Measurements from ENCODE around the gene GLYR1.

Gene GLYR1

DNA sequence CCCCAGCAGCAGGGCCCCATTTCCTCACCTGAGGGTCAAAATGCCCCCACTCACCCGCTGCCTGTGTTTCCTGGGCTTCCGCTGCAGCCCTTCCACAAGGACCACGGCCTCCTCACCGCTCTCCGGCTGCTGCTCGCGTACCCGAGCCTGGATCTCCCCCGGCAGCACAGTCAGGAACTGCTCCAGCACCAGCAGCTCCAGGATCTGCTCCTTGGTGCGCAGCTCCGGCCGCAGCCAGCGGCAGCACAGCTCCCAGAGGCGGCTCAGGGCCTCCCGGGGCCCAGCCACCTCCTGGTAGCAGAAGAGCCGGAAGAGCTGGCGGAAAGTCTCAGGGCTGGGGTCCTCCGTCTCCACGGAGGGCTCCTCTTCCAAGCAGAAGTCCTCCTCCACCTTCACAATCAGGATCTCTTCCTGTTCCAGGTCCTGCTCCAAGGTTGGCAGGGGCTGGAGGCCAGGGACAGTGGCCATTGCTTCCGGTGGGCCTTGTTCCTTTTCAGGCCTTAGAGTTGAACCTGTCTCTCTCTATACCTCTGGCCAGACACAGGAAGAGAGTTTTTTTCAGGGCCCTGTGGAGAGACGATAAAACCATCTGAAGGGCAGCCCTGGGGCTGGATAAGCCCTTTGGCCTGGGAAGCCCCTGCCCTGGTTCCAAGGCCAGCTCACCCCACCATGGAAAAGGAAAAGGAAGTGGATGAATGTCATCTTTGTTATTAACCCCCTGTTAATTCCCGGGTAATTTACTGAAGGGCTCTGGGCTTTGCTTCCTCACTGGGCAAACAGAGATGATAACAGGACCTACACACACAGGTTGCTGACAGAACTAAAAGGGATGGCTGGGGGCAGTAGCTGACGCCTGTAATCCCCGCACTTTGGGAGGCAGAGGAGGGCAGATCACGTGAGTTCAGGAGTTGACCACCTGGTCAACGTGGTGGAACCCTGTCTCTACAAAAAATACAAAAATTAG is 81.3 kb downstream of the GLYR1 start:
- Histone ChIP-seq H3K79me1 (ENCODE audit: low read length) (peaks cover 9% of the 10 kb centered on the region), H3K27me3 (ENCODE audit: insufficient read depth, low read length) (no peaks in the 10 kb centered on the region), H3K79me2 (ENCODE audit: control insufficient read depth, insufficient read depth, low read length, poor library complexity) (peaks cover 7% of the 10 kb centered on the region), H2AK5ac (ENCODE audit: low read length) (no peak overlapping the region), H2AFZ (ENCODE audit: insufficient read depth, low read length, poor library complexity) (no peak overlapping the region), H3K9me3 (ENCODE audit: insufficient read depth, low read depth, low read length) (peaks cover 2% of the 10 kb centered on the region), H3K27ac (ENCODE audit: low read depth, low read length) (no peak overlapping the region), H3K4me2 (ENCODE audit: low read length) (peak overlapping the region; percentile 73), H3K36me3 (ENCODE audit: control insufficient read depth in 1 of 2, insufficient read depth in 2 of 2, low read length in 2 of 2) (peaks cover 35 to 40% of the 10 kb centered on the region in 2 experiments), H3K4ac (ENCODE audit: low read depth, low read length) (peak overlapping the region; percentile 75), H3K9ac (ENCODE audit: low read length) (no peak overlapping the region), H2BK120ac (ENCODE audit: insufficient read depth, low read length, poor library complexity) (no peak overlapping the region), H3K14ac (ENCODE audit: low read length) (no peak overlapping the region), H2BK12ac (ENCODE audit: low read length) (no peak overlapping the region), H4K8ac (ENCODE audit: low read depth, low read length) (no peak overlapping the region), H3K4me1 (ENCODE audit: control insufficient read depth in 1 of 2, insufficient read depth in 2 of 2, low read length in 2 of 2) (peaks cover 9 to 14% of the 10 kb centered on the region in 2 experiments), H3K23ac (ENCODE audit: low read length) (no peak overlapping the region), H3K18ac (ENCODE audit: low read length) (peak overlapping the region; percentile 1), H3K4me3 (ENCODE audit: low read depth, low read length) (no peak overlapping the region), H2BK5ac (ENCODE audit: low read depth, low read length, poor library complexity) (no peak overlapping the region), H4K12ac (ENCODE audit: low read depth, low read length) (no peak overlapping the region), H4K91ac (ENCODE audit: low read depth, low read length) (no peak overlapping the region)
- no peak for DNase-seq
- WGBS (ENCODE audit: extremely low coverage, insufficient coverage, insufficient read length): no CpG with 5 or more reads among the region's 26 CpGs

DNA sequence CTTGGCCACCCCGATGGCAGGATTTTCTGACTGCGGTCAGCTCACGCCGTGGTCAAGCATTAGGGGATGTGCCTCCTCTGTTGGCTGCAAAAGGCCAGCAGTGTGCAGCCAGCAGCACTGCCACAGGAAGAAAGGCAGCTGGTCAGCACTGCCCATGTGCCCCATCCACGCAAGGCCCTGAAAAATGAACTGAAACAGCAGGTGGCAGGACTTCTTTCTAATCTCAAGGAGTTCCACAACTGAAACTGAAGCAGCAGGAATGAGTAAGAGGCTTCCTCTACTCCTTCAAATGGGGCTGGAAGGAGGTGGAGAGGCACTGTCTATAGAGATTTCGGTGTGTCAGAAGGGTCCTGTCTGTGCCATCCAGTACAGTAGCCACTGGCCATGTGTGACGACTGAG is 83.3 kb downstream of the GLYR1 start:
- Histone ChIP-seq H3K23ac (ENCODE audit: low read length) (no peak overlapping the region), H2AFZ (ENCODE audit: insufficient read depth, low read length, poor library complexity) (no peak overlapping the region), H4K91ac (ENCODE audit: low read depth, low read length) (no peak overlapping the region), H4K12ac (ENCODE audit: low read depth, low read length) (no peak overlapping the region), H4K8ac (ENCODE audit: low read depth, low read length) (no peak overlapping the region), H3K27ac (ENCODE audit: low read depth, low read length) (no peak overlapping the region), H3K4me3 (ENCODE audit: low read depth, low read length) (no peak overlapping the region), H3K79me2 (ENCODE audit: control insufficient read depth, insufficient read depth, low read length, poor library complexity) (peaks cover 5% of the 10 kb centered on the region), H3K36me3 (ENCODE audit: control insufficient read depth in 1 of 2, insufficient read depth in 2 of 2, low read length in 2 of 2) (peaks cover 50 to 57% of the 10 kb centered on the region in 2 experiments), H3K18ac (ENCODE audit: low read length) (peak overlapping the region; percentile 3), H2BK5ac (ENCODE audit: low read depth, low read length, poor library complexity) (no peak overlapping the region), H2AK5ac (ENCODE audit: low read length) (no peak overlapping the region), H3K27me3 (ENCODE audit: insufficient read depth, low read length) (no peaks in the 10 kb centered on the region), H3K4me2 (ENCODE audit: low read length) (no peak overlapping the region), H3K4me1 (ENCODE audit: control insufficient read depth in 1 of 2, insufficient read depth in 2 of 2, low read length in 2 of 2) (peaks cover 6 to 14% of the 10 kb centered on the region in 2 experiments), H3K4ac (ENCODE audit: low read depth, low read length) (no peak overlapping the region), H3K9me3 (ENCODE audit: insufficient read depth, low read depth, low read length) (peaks cover 2% of the 10 kb centered on the region), H3K14ac (ENCODE audit: low read length) (no peak overlapping the region), H3K79me1 (ENCODE audit: low read length) (peaks cover 6% of the 10 kb centered on the region), H2BK120ac (ENCODE audit: insufficient read depth, low read length, poor library complexity) (no peak overlapping the region), H3K9ac (ENCODE audit: low read length) (no peak overlapping the region), H2BK12ac (ENCODE audit: low read length) (no peak overlapping the region)
- DNase-seq: no peak
- no CpG with 5 or more reads among the region's 7 CpGs for WGBS (ENCODE audit: extremely low coverage, insufficient coverage, insufficient read length)

DNA sequence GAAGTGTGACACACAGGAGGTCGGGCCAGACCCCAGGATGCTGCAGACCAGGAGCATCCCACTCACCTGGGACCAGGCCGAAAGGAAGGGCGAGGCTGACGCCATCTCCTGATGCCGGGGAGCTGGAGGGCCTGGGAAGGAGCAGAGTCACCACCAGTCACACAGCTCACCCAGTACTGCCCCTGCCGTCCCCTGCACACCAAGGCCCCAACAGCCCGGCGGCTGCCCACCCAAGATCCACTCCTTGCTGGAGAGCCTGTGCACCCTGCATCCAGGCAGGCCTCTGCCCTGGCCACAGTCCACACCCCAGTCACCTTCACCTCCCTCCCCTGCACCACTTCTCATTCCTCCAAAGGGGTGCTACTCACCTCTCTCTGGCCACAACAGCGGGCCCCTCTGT is 84.9 kb downstream of the GLYR1 start:
- H3K79me1 ChIP-seq (ENCODE audit: low read length): peaks cover 3% of the 10 kb centered on the region
- no peak overlapping the region for H3K4ac ChIP-seq (ENCODE audit: low read depth, low read length)
- H2BK120ac ChIP-seq (ENCODE audit: insufficient read depth, low read length, poor library complexity): no peak overlapping the region
- no peak overlapping the region for H3K18ac ChIP-seq (ENCODE audit: low read length)
- H3K4me2 ChIP-seq (ENCODE audit: low read length): no peak overlapping the region
- no peak overlapping the region for H3K14ac ChIP-seq (ENCODE audit: low read length)
- no peak overlapping the region for H2AFZ ChIP-seq (ENCODE audit: insufficient read depth, low read length, poor library complexity)
- H3K27me3 ChIP-seq (ENCODE audit: insufficient read depth, low read length): no peaks in the 10 kb centered on the region
- no peak overlapping the region for H2BK12ac ChIP-seq (ENCODE audit: low read length)
- H3K79me2 ChIP-seq (ENCODE audit: control insufficient read depth, insufficient read depth, low read length, poor library complexity): peaks cover 5% of the 10 kb centered on the region
- no CpG with 5 or more reads among the region's 9 CpGs for WGBS (ENCODE audit: extremely low coverage, insufficient coverage, insufficient read length)
- H3K4me3 ChIP-seq (ENCODE audit: low read depth, low read length): no peak overlapping the region
- H3K4me1 ChIP-seq (ENCODE audit: control insufficient read depth in 1 of 2, insufficient read depth in 2 of 2, low read length in 2 of 2): peaks cover 3 to 10% of the 10 kb centered on the region in 2 experiments
- peaks cover under 1% of the 10 kb centered on the region for H3K9me3 ChIP-seq (ENCODE audit: insufficient read depth, low read depth, low read length)
- H4K8ac ChIP-seq (ENCODE audit: low read depth, low read length): no peak overlapping the region
- no peak overlapping the region for H4K12ac ChIP-seq (ENCODE audit: low read depth, low read length)
- no peak overlapping the region for H2AK5ac ChIP-seq (ENCODE audit: low read length)
- no peak overlapping the region for H2BK5ac ChIP-seq (ENCODE audit: low read depth, low read length, poor library complexity)
- no peak overlapping the region for H3K23ac ChIP-seq (ENCODE audit: low read length)
- H3K27ac ChIP-seq (ENCODE audit: low read depth, low read length): no peak overlapping the region
- no peak overlapping the region for H4K91ac ChIP-seq (ENCODE audit: low read depth, low read length)
- no peak overlapping the region for H3K9ac ChIP-seq (ENCODE audit: low read length)
- H3K36me3 ChIP-seq (ENCODE audit: control insufficient read depth in 1 of 2, insufficient read depth in 2 of 2, low read length in 2 of 2): peaks cover 61 to 65% of the 10 kb centered on the region in 2 experiments
- DNase-seq: no peak

- H3K79me2 ChIP-seq (ENCODE audit: control insufficient read depth, insufficient read depth, low read length, poor library complexity): no peaks in the 10 kb centered on the region
- H2AK5ac ChIP-seq (ENCODE audit: low read length): no peak overlapping the region
- peaks cover 62 to 73% of the 10 kb centered on the region in 2 experiments for H3K36me3 ChIP-seq (ENCODE audit: control insufficient read depth in 1 of 2, insufficient read depth in 2 of 2, low read length in 2 of 2)
- DNase-seq: peak in 1 of 2 donors; percentile 31
- H3K27ac ChIP-seq (ENCODE audit: low read depth, low read length): no peak overlapping the region
- no peak overlapping the region for H3K4ac ChIP-seq (ENCODE audit: low read depth, low read length)
- no peak overlapping the region for H2BK5ac ChIP-seq (ENCODE audit: low read depth, low read length, poor library complexity)
- H4K12ac ChIP-seq (ENCODE audit: low read depth, low read length): no peak overlapping the region
- H2BK12ac ChIP-seq (ENCODE audit: low read length): no peak overlapping the region
- H3K14ac ChIP-seq (ENCODE audit: low read length): no peak overlapping the region
- no peak overlapping the region for H3K23ac ChIP-seq (ENCODE audit: low read length)
- H3K4me1 ChIP-seq (ENCODE audit: control insufficient read depth in 1 of 2, insufficient read depth in 2 of 2, low read length in 2 of 2): no peaks in the 10 kb centered on the region
- no peak overlapping the region for H3K18ac ChIP-seq (ENCODE audit: low read length)
- H3K9me3 ChIP-seq (ENCODE audit: insufficient read depth, low read depth, low read length): peaks cover 2% of the 10 kb centered on the region
- H3K4me3 ChIP-seq (ENCODE audit: low read depth, low read length): no peak overlapping the region
- WGBS (ENCODE audit: extremely low coverage, insufficient coverage, insufficient read length): no CpG with 5 or more reads among the region's 23 CpGs
- no peak overlapping the region for H3K9ac ChIP-seq (ENCODE audit: low read length)
- H3K27me3 ChIP-seq (ENCODE audit: insufficient read depth, low read length): no peaks in the 10 kb centered on the region
- H3K79me1 ChIP-seq (ENCODE audit: low read length): no peaks in the 10 kb centered on the region
- H3K4me2 ChIP-seq (ENCODE audit: low read length): no peak overlapping the region
- no peak overlapping the region for H2BK120ac ChIP-seq (ENCODE audit: insufficient read depth, low read length, poor library complexity)
- no peak overlapping the region for H2AFZ ChIP-seq (ENCODE audit: insufficient read depth, low read length, poor library complexity)
- H4K91ac ChIP-seq (ENCODE audit: low read depth, low read length): no peak overlapping the region
- no peak overlapping the region for H4K8ac ChIP-seq (ENCODE audit: low read depth, low read length)
These were observed 86.7 kb downstream of the GLYR1 start for GRCh38 chr16:4760221-4760910.

All from trophoblast cell (in vitro differentiated cells and primary cell).